Tibial nerve (tissue), 4 donors: ENCODE measurements around the gene PRPF6. TPM values are rescaled to one million over a fixed set of nuclear protein-coding genes. Genes with fewer than 3 reads are reported as not detected.

ENCODE experiments used
- DNase-seq, 2 donors: peaks; one replicate each; pipeline ENCODE4 v3.0.0-alpha.2; 2019; ENCODE audit warnings: low spot score in 2 of 2
- H3K27ac ChIP-seq, 4 donors: fragments of 200-600 bp; sonication (generic) in 3 of 4; one replicate each; pipeline ENCODE4 v1.5.1; 2017 to 2019; ENCODE audit warnings: mild to moderate bottlenecking in 1 of 4
- H3K27me3 ChIP-seq, 2 donors: fragments of 200-600 bp; sonication (generic) in 1 of 2; one replicate each; pipeline versions ENCODE4 v1.5.1 to v1.6.0; 2017 to 2019
- H3K36me3 ChIP-seq, 3 donors: fragments of 200-600 bp; sonication (generic); one replicate each; pipeline ENCODE4 v1.5.1; 2018 to 2019
- H3K4me1 ChIP-seq, 4 donors: fragments of 200-600 bp; sonication (generic) in 3 of 4; one replicate each; pipeline ENCODE4 v1.5.1; 2017 to 2019
- H3K4me3 ChIP-seq, 4 donors: fragments of 200-600 bp; sonication (generic) in 3 of 4; one replicate each; pipeline ENCODE4 v1.5.1; 2017 to 2019; ENCODE audit warnings: mild to moderate bottlenecking in 1 of 4, moderate library complexity in 1 of 4
- H3K9me3 ChIP-seq, 4 donors: fragments of 200-600 bp; sonication (generic) in 3 of 4; one replicate each; pipeline ENCODE4 v1.5.1; 2017 to 2019
- CTCF ChIP-seq, 5 experiments: fragments of 200-600 bp in 3 of 5; fragments of 450-650 bp in 2 of 5; sonication (generic) in 3 of 5; IDR thresholded peaks; one replicate each; pipeline ENCODE4 v1.5.1; 2016 to 2019; ENCODE audit warnings: antibody characterized with exemption in 5 of 5, mild to moderate bottlenecking in 3 of 5, moderate library complexity in 2 of 5
- EP300 ChIP-seq, 2 donors: sonication (generic); formaldehyde crosslinking; IDR thresholded peaks; one replicate each; pipeline ENCODE4 v1.6.1; 2017; ENCODE audit warnings: antibody characterized with exemption in 2 of 2, mild to moderate bottlenecking in 1 of 2
- POLR2A ChIP-seq, 2 donors: fragments of 450-650 bp; IDR thresholded peaks; one replicate each; pipeline ENCODE4 v1.6.1; 2017; ENCODE audit warnings: antibody characterized with exemption in 2 of 2, mild to moderate bottlenecking in 2 of 2, moderate library complexity in 2 of 2
- WGBS, 2 donors: methylation state at CpG; one replicate each; pipeline ENCODE4 v1.1.5; 2018; 5-methylcytosine and 5-hydroxymethylcytosine counted together
- total RNA-seq, 4 donors: library from RNA; depleted of rRNA; stranded (reverse); fragments of >200 nt; gene quantifications; one replicate each; pipeline ENCODE4 v1.1.0, GENCODE V29; 2016

The PRPF6 gene
- total RNA-seq, 4 donors from 2014 or later, result 70.5 to 77.0 (median 73.8) TPM

DNA sequence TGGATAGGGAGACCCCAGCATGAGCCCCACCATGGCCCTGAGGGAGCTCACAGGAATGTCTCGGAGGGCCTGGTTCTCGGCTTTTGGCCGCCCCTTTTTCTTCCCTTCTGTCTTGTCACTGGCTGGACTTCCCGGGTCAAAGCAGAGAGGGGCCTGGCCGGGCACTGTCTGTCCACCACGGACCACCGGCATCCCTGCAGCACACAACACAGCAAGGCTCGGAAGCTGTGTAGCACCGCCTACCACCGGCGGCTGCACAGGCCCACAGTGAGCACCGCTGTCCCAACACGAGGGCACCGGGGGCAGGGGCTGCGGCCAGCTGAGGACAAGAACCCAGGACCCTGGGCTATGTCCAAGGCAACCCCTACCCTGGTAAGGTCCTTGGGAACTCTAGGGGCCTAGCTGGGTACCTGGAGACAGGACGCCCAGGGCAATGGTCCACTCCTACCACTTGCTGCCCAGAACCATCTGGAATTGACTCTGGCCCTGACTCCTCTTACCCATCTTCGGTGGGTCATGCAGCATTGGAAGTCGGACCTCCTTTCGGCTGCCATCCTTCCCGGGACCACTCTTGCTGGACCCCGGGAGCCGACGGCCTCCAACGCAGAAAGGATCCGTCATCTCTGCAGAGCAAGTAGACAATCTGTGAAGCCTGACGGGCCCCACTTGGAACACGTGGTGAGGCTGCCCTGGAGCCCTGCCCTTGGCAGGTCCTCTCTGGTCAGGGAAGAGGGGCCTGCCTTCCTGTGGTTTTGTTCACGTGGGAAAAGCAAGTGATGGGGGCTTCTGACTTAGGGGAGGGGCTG is 13.4 kb upstream of the PRPF6 start:
- TF ChIP-seq POLR2A (IDR thresholded peaks at IDR 0.05), result no peak
- no peak for TF ChIP-seq EP300 (IDR thresholded peaks at IDR 0.05)
- TF ChIP-seq CTCF (IDR thresholded peaks at IDR 0.05), result no peak
- DNase-seq, result no peak
- H3K4me1 ChIP-seq, result peaks cover 0 to 26% (median 7%) of the 10 kb centered on the region in 4 donors
- H3K9me3 ChIP-seq, result no peaks in the 10 kb centered on the region
- 78 to 97% methylated on average over 19 to 28 of the region's 28 CpGs for WGBS, 2 donors
- H3K27me3 ChIP-seq, result no peaks in the 10 kb centered on the region
- H3K4me3 ChIP-seq, result no peak overlapping the region
- peaks cover 0 to 46% (median 0%) of the 10 kb centered on the region in 3 donors for H3K36me3 ChIP-seq
- H3K27ac ChIP-seq, result no peak overlapping the region

DNA sequence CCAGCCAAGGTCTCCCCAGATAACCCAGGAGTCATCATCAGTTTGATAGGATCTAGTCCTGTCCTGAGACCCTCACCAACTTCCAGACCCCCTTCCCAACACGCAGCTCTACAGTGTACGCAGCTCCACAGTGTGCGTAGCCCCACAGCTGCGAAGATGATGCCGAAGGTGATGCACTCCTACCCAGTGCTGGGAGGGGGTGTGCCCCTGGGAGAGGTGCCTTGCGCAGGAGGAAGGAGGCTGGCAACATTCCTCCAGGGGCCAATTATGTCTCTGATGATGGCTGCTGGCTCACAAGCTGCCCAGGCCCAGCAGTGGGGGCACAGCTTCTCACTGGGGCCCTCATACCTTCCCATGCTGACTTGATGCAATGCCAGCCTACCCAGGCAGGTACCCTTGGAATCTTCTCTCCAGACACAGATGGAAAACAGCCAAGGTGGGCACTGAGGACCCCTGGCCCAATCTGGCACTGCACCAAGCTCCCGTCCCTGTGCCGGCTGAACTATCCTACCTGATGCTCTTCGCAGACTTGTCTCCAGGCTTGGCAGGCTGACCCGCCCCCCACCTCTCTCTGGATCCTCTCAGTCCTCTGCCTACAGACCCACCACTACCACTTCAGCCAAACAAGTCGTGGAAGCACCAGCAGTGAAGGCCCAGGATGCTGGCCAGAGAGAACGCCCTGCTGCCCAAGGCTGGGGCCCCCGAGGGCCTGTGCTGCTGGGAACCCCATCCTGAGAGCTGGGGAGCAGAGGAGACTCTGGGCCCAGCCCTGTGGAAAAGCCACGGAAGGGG is 12.6 kb upstream of the PRPF6 start:
- 69 to 76% methylated on average over 13 to 14 of the region's 14 CpGs for WGBS, 2 donors
- Histone ChIP-seq H3K4me1 (peaks cover 0 to 27% (median 7%) of the 10 kb centered on the region in 4 donors), H3K27me3 (no peaks in the 10 kb centered on the region), H3K27ac (peak overlapping the region in 2 of 4 donors; percentile 75 to 86), H3K36me3 (peaks cover 0 to 38% (median 0%) of the 10 kb centered on the region in 3 donors), H3K4me3 (peak overlapping the region in 2 of 4 donors; percentile 50 to 73), H3K9me3 (no peaks in the 10 kb centered on the region)
- no peak for TF ChIP-seq CTCF (IDR thresholded peaks at IDR 0.05)
- TF ChIP-seq EP300 (IDR thresholded peaks at IDR 0.05), result no peak
- TF ChIP-seq POLR2A (IDR thresholded peaks at IDR 0.05), result no peak
- no peak for DNase-seq

- WGBS, 2 donors, result 0 to 11% methylated on average over 8 to 17 of the region's 70 CpGs
- peaks cover 0 to 35% (median 10%) of the 10 kb centered on the region in 4 donors for H3K4me1 ChIP-seq
- no peaks in the 10 kb centered on the region for H3K27me3 ChIP-seq
- H3K4me3 ChIP-seq, result peak overlapping the region; percentile 40 to 73 (median 51)
- peaks cover 0 to 30% (median 0%) of the 10 kb centered on the region in 3 donors for H3K36me3 ChIP-seq
- peak overlapping the region; percentile 68 to 86 (median 72) for H3K27ac ChIP-seq
- DNase-seq, result no peak
- TF ChIP-seq EP300 (IDR thresholded peaks at IDR 0.05), result no peak
- no peak for TF ChIP-seq CTCF (IDR thresholded peaks at IDR 0.05)
- TF ChIP-seq POLR2A (IDR thresholded peaks at IDR 0.05), result no peak
- H3K9me3 ChIP-seq, result no peaks in the 10 kb centered on the region
Observed at GRCh38 chr20:63968928-63969760, 11.8 kb upstream of the PRPF6 start.

GRCh38 chr20:63969838-63970713 is 10.9 kb upstream of the PRPF6 start, which contains the start of gene ZNF512B:
ZNF512B (minus strand) TSS chr20:63969930; CDS start chr20:63967950, 1,980 bp downstream.
- Histone ChIP-seq H3K9me3 (no peaks in the 10 kb centered on the region), H3K27me3 (no peaks in the 10 kb centered on the region), H3K36me3 (peaks cover 0 to 25% (median 0%) of the 10 kb centered on the region in 3 donors), H3K27ac (peak within 1 kb of the TSS; percentile 68 to 86 (median 72)), H3K4me1 (peaks cover 0 to 41% (median 12%) of the 10 kb centered on the region in 4 donors), H3K4me3 (peak within 1 kb of the TSS; percentile 40 to 73 (median 51))
- 3 to 5% methylated on average over 25 to 36 of the region's 73 CpGs for WGBS, 2 donors
- no peak for DNase-seq
- TF ChIP-seq CTCF (IDR thresholded peaks at IDR 0.05) (no peak), EP300 (IDR thresholded peaks at IDR 0.05) (no peak), POLR2A (IDR thresholded peaks at IDR 0.05) (no peak)
